CD14-positive monocyte (primary cell): ENCODE results near the gene RARB. TPM values are rescaled to one million over a fixed set of nuclear protein-coding genes. Genes with fewer than 3 reads are reported as not detected.

Source experiments
- DNase-seq, 3 donors: peaks; one replicate each; pipeline ENCODE4 v3.0.0-alpha.2; 2011 to 2022
- H2AFZ ChIP-seq: 2 replicates; pipeline ENCODE4 v1.6.0; 2012; ENCODE audit warnings: mild to moderate bottlenecking, low read depth, low read length, inconsistent platforms; ENCODE audit not compliant: insufficient read depth, poor library complexity, severe bottlenecking
- H3K27ac ChIP-seq, 2 donors: 1 replicate in 1 of 2; 2 replicates in 1 of 2; pipeline ENCODE4 v1.5.1; 2012 to 2013; ENCODE audit warnings: low read length in 2 of 2, control low read depth in 1 of 2, inconsistent platforms in 1 of 2, low read depth in 1 of 2, mild to moderate bottlenecking in 1 of 2
- H3K27me3 ChIP-seq, 2 donors: one replicate each; pipeline versions ENCODE4 v1.6.0 to v1.6.1; 2011 to 2013; ENCODE audit warnings: low read length in 2 of 2; ENCODE audit not compliant: control insufficient read depth in 2 of 2, insufficient read depth in 2 of 2
- H3K36me3 ChIP-seq, 2 donors: replicated peaks in 1 of 2; 1 replicate in 1 of 2; 2 replicates in 1 of 2; pipeline versions ENCODE4 v1.5.1 to v1.6.1; 2012 to 2013; ENCODE audit warnings: low read length in 2 of 2, control low read depth in 1 of 2, inconsistent platforms in 1 of 2, mild to moderate bottlenecking in 1 of 2; ENCODE audit not compliant: insufficient read depth in 2 of 2, control insufficient read depth in 1 of 2
- H3K4me1 ChIP-seq, 2 donors: 1 replicate in 1 of 2; 2 replicates in 1 of 2; pipeline versions ENCODE4 v1.5.1 to v1.6.1; 2012 to 2013; ENCODE audit warnings: low read length in 2 of 2, control low read depth in 1 of 2, inconsistent platforms in 1 of 2, mild to moderate bottlenecking in 1 of 2, moderate library complexity in 1 of 2; ENCODE audit not compliant: insufficient read depth in 2 of 2, control insufficient read depth in 1 of 2
- H3K4me2 ChIP-seq: replicated peaks from 2 replicates; pipeline ENCODE3; 2012; ENCODE audit warnings: low read length, moderate library complexity, mild to moderate bottlenecking; ENCODE audit not compliant: poor library complexity, severe bottlenecking; ENCODE audit errors: extremely low read depth
- H3K4me3 ChIP-seq, 3 experiments: fragments of 200-600 bp in 1 of 3; sonication (generic) in 1 of 3; replicated peaks in 1 of 3; 1 replicate in 2 of 3; 2 replicates in 1 of 3; pipeline ENCODE4 v1.5.1; 2011 to 2013; ENCODE audit warnings: low read length in 3 of 3, mild to moderate bottlenecking in 3 of 3, control low read depth in 2 of 3, low read depth in 2 of 3, inconsistent platforms in 1 of 3, moderate library complexity in 1 of 3
- H3K79me2 ChIP-seq: 2 replicates; pipeline ENCODE4 v1.6.0; 2012; ENCODE audit warnings: mild to moderate bottlenecking, control low read depth, inconsistent platforms, low read length, moderate library complexity; ENCODE audit not compliant: insufficient read depth
- H3K9ac ChIP-seq: 2 replicates; pipeline ENCODE4 v1.6.0; 2017; ENCODE audit warnings: low read length, mild to moderate bottlenecking; ENCODE audit not compliant: insufficient read depth, poor library complexity, severe bottlenecking
- H3K9me3 ChIP-seq, 2 donors: replicated peaks in 1 of 2; 1 replicate in 1 of 2; 2 replicates in 1 of 2; pipeline versions ENCODE4 v1.5.1 to v1.6.1; 2012 to 2013; ENCODE audit warnings: low read length in 2 of 2, control low read depth in 1 of 2; ENCODE audit not compliant: control insufficient read depth in 1 of 2, insufficient read depth in 1 of 2
- H4K20me1 ChIP-seq: 2 replicates; pipeline ENCODE4 v1.6.0; 2012; ENCODE audit warnings: mild to moderate bottlenecking, low read length, control low read depth, moderate library complexity; ENCODE audit not compliant: insufficient read depth
- H3K27ac Mint-ChIP-seq, 7 donors: one replicate each; pipeline ENCODE4 v1.8.0; 2020; ENCODE audit warnings: mild to moderate bottlenecking in 7 of 7, mixed read lengths in 7 of 7, moderate library complexity in 6 of 7, inconsistent platforms in 2 of 7
- H3K27me3 Mint-ChIP-seq, 3 donors: one replicate each; pipeline ENCODE4 v1.8.0; 2021 to 2022; ENCODE audit warnings: low read depth in 3 of 3, mild to moderate bottlenecking in 3 of 3, mixed read lengths in 3 of 3, moderate library complexity in 3 of 3, inconsistent platforms in 1 of 3
- H3K36me3 Mint-ChIP-seq, 2 donors: one replicate each; pipeline ENCODE4 v1.8.0; 2020; ENCODE audit warnings: mixed read lengths in 2 of 2, inconsistent platforms in 1 of 2, mild to moderate bottlenecking in 1 of 2
- H3K4me1 Mint-ChIP-seq: one replicate; pipeline ENCODE4 v1.8.0; 2020; ENCODE audit warnings: mild to moderate bottlenecking, mixed read lengths
- H3K4me3 Mint-ChIP-seq, 2 donors: one replicate each; pipeline ENCODE4 v1.8.0; 2020; ENCODE audit warnings: mild to moderate bottlenecking in 2 of 2, mixed read lengths in 2 of 2, moderate library complexity in 1 of 2
- H3K9me3 Mint-ChIP-seq, 7 donors: one replicate each; pipeline ENCODE4 v1.8.0; 2020 to 2022; ENCODE audit warnings: mixed read lengths in 7 of 7, mild to moderate bottlenecking in 6 of 7, moderate library complexity in 6 of 7, inconsistent platforms in 2 of 7
- WGBS: methylation state at CpG from one replicate; pipeline ENCODE4 v1.1.5; 2013; ENCODE audit warnings: missing lambda C conversion rate; ENCODE audit not compliant: insufficient coverage; 5-methylcytosine and 5-hydroxymethylcytosine counted together
- intact Hi-C, 2 donors: fragments of 100-400 bp; cut with micrococcal nuclease; formaldehyde crosslinking; loops; one replicate each; pipeline versions ENCODE4 v1.15.0 to v1.15.1; 2023
- polyA plus RNA-seq, 3 donors: library from polyadenylated mRNA; depleted of rRNA in 1 of 3; unstranded in 2 of 3; stranded (reverse) in 1 of 3; fragments of 300-500 nt in 2 of 3; fragments of >200 nt in 1 of 3; fragmentation: Illumina TruSeq in 2 of 3; gene quantifications; 1 replicate in 2 of 3; 2 replicates in 1 of 3; pipeline ENCODE4 v1.2.3, GENCODE V29; 2012 to 2021
- TF ChIP-seq, protein P1 (sequence below): fragments of 200-600 bp; IDR thresholded peaks from one replicate; pipeline ENCODE4 v1.8.0; 2022; ENCODE audit warnings: antibody characterized with exemption, mild to moderate bottlenecking

RARB gene
- polyA plus RNA-seq, 3 donors = not detected

GRCh38 chr3:25405335-25405734, 22.7 kb upstream of the RARB start:
- Mint-ChIP-seq H3K36me3 (no peaks in the 10 kb centered on the region), H3K27me3 (peaks cover 0 to 2% (median 0%) of the 10 kb centered on the region in 3 donors), H3K4me3 (no peak overlapping the region), H3K9me3 (peaks cover 0 to 5% (median 2%) of the 10 kb centered on the region in 7 donors), H3K4me1 (no peaks in the 10 kb centered on the region), H3K27ac (no peak overlapping the region)
- Histone ChIP-seq H3K9ac (no peak overlapping the region), H4K20me1 (no peaks in the 10 kb centered on the region), H3K27me3 (no peaks in the 10 kb centered on the region), H3K9me3 (no peaks in the 10 kb centered on the region), H2AFZ (no peak overlapping the region), H3K36me3 (no peaks in the 10 kb centered on the region), H3K4me3 (no peak overlapping the region), H3K27ac (no peak overlapping the region), H3K79me2 (no peaks in the 10 kb centered on the region), H3K4me2 (no peak overlapping the region), H3K4me1 (no peaks in the 10 kb centered on the region)
- WGBS = no CpG with 5 or more reads among the region's 1 CpG
- no peak for DNase-seq
- intact Hi-C loops = no loop called here
- TF ChIP-seq, protein P1, sequence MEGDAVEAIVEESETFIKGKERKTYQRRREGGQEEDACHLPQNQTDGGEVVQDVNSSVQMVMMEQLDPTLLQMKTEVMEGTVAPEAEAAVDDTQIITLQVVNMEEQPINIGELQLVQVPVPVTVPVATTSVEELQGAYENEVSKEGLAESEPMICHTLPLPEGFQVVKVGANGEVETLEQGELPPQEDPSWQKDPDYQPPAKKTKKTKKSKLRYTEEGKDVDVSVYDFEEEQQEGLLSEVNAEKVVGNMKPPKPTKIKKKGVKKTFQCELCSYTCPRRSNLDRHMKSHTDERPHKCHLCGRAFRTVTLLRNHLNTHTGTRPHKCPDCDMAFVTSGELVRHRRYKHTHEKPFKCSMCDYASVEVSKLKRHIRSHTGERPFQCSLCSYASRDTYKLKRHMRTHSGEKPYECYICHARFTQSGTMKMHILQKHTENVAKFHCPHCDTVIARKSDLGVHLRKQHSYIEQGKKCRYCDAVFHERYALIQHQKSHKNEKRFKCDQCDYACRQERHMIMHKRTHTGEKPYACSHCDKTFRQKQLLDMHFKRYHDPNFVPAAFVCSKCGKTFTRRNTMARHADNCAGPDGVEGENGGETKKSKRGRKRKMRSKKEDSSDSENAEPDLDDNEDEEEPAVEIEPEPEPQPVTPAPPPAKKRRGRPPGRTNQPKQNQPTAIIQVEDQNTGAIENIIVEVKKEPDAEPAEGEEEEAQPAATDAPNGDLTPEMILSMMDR = no peak

GRCh38 chr3:25410703-25411102, 17.4 kb upstream of the RARB start:
- TF ChIP-seq, protein P1 = no peak
- Histone ChIP-seq H3K4me2 (no peak overlapping the region), H3K27me3 (no peaks in the 10 kb centered on the region), H3K27ac (no peak overlapping the region), H3K4me3 (no peak overlapping the region), H4K20me1 (no peaks in the 10 kb centered on the region), H3K4me1 (no peaks in the 10 kb centered on the region), H3K9ac (no peak overlapping the region), H3K36me3 (no peaks in the 10 kb centered on the region), H2AFZ (no peak overlapping the region), H3K79me2 (no peaks in the 10 kb centered on the region), H3K9me3 (no peaks in the 10 kb centered on the region)
- intact Hi-C loops = no loop called here
- no peaks in the 10 kb centered on the region for H3K4me1 Mint-ChIP-seq
- H3K4me3 Mint-ChIP-seq = no peak overlapping the region
- no peak for DNase-seq
- H3K27ac Mint-ChIP-seq = no peak overlapping the region
- WGBS = 78% methylated on average over 2 of the region's 4 CpGs
- H3K36me3 Mint-ChIP-seq = no peaks in the 10 kb centered on the region
- peaks cover 0 to 5% (median 2%) of the 10 kb centered on the region in 7 donors for H3K9me3 Mint-ChIP-seq
- H3K27me3 Mint-ChIP-seq = peaks cover 0 to 1% (median under 1%) of the 10 kb centered on the region in 3 donors
